ENCODE measurements around the gene BRPF1. TPM values are rescaled to one million over a fixed set of nuclear protein-coding genes. Genes with fewer than 3 reads are reported as not detected.

Gene BRPF1
- total RNA-seq, 1 donor from 2014 or later, result 27.1 TPM

GRCh38 chr3:9792405-9793160, 61.0 kb downstream of the BRPF1 start, which contains the start of the genes ARPC4 and TADA3:
TSS of gene ARPC4 (plus strand) at chr3:9793082. CDS start at chr3:9793122, 40 bp downstream.
TSS of gene TADA3 (minus strand) at chr3:9792473. CDS start at chr3:9791466, 1,007 bp downstream.
- Mint-ChIP-seq H3K4me1 (peaks cover 22% of the 10 kb centered on the region), H3K4me3 (peak within 1 kb of the TSS; percentile 98), H3K27me3 (ENCODE audit: low read depth) (no peaks in the 10 kb centered on the region), H3K36me3 (peaks cover 26% of the 10 kb centered on the region), H3K27ac (peak within 1 kb of the TSS; percentile 100), H3K9me3 (no peaks in the 10 kb centered on the region)
- TF ChIP-seq, protein P1, sequence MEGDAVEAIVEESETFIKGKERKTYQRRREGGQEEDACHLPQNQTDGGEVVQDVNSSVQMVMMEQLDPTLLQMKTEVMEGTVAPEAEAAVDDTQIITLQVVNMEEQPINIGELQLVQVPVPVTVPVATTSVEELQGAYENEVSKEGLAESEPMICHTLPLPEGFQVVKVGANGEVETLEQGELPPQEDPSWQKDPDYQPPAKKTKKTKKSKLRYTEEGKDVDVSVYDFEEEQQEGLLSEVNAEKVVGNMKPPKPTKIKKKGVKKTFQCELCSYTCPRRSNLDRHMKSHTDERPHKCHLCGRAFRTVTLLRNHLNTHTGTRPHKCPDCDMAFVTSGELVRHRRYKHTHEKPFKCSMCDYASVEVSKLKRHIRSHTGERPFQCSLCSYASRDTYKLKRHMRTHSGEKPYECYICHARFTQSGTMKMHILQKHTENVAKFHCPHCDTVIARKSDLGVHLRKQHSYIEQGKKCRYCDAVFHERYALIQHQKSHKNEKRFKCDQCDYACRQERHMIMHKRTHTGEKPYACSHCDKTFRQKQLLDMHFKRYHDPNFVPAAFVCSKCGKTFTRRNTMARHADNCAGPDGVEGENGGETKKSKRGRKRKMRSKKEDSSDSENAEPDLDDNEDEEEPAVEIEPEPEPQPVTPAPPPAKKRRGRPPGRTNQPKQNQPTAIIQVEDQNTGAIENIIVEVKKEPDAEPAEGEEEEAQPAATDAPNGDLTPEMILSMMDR (IDR thresholded peaks at IDR 0.05; ENCODE audit: unreplicated experiment), result no peak
- peak; percentile 84 to 88 for DNase-seq (ENCODE audit: low spot score in 2 of 2, unreplicated experiment in 2 of 2)

DNA sequence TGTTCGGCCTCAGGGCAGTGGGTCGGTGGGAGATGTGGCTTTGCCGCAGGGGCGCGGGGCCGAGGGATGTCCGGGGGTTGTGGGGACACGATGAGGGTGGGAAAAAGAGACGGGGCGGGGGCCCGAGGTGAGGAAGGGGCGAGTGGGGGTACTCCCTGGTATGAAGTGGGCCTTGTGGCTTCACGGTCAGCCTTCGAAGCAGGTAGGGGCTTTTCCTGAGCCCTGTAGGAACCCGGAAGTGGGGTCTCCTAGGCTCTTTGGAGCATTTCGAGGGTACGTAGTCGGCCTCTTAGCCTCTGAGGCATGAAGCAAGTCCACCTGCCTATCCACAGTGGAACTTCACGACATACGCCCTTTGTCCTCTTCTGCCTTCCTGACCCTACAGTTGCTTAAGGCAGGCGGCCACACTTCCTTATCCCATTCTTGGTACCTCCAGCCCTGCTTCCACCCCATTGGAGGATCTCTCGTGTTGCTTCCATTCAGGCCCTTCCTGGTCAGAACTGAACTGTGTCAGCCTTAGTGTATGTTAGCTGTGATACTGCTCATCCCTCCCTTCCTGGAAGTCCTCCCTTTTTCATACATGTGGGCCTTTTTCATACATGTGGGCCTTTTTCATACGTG, 61.7 kb downstream of the BRPF1 start:
- H3K27me3 Mint-ChIP-seq (ENCODE audit: low read depth), result no peaks in the 10 kb centered on the region
- no peak for DNase-seq (ENCODE audit: low spot score in 2 of 2, unreplicated experiment in 2 of 2)
- peak overlapping the region; percentile 98 for H3K4me3 Mint-ChIP-seq
- peaks cover 22% of the 10 kb centered on the region for H3K4me1 Mint-ChIP-seq
- TF ChIP-seq, protein P1 (IDR thresholded peaks at IDR 0.05; ENCODE audit: unreplicated experiment), result no peak
- peaks cover 29% of the 10 kb centered on the region for H3K36me3 Mint-ChIP-seq
- peak overlapping the region; percentile 100 for H3K27ac Mint-ChIP-seq
- H3K9me3 Mint-ChIP-seq, result no peaks in the 10 kb centered on the region

- Mint-ChIP-seq H3K4me1 (peaks cover 22% of the 10 kb centered on the region), H3K9me3 (no peaks in the 10 kb centered on the region), H3K27ac (peak overlapping the region; percentile 69), H3K4me3 (peak overlapping the region; percentile 98), H3K36me3 (peaks cover 25% of the 10 kb centered on the region), H3K27me3 (ENCODE audit: low read depth) (no peaks in the 10 kb centered on the region)
- TF ChIP-seq, protein P1 (IDR thresholded peaks at IDR 0.05; ENCODE audit: unreplicated experiment), result no peak
- no peak for DNase-seq (ENCODE audit: low spot score in 2 of 2, unreplicated experiment in 2 of 2)
These were observed 62.9 kb downstream of the BRPF1 start for GRCh38 chr3:9794400-9794799.

- no peak for DNase-seq (ENCODE audit: low spot score in 2 of 2, unreplicated experiment in 2 of 2)
- peaks cover 21% of the 10 kb centered on the region for H3K36me3 Mint-ChIP-seq
- H3K27ac Mint-ChIP-seq, result peak overlapping the region; percentile 35
- no peaks in the 10 kb centered on the region for H3K9me3 Mint-ChIP-seq
- H3K4me3 Mint-ChIP-seq, result peak overlapping the region; percentile 48
- peaks cover 22% of the 10 kb centered on the region for H3K4me1 Mint-ChIP-seq
- H3K27me3 Mint-ChIP-seq (ENCODE audit: low read depth), result no peaks in the 10 kb centered on the region
- TF ChIP-seq, protein P1 (IDR thresholded peaks at IDR 0.05; ENCODE audit: unreplicated experiment), result no peak
These were observed 63.7 kb downstream of the BRPF1 start for GRCh38 chr3:9795207-9795606.

GRCh38 chr3:9797196-9797945, 65.8 kb downstream of the BRPF1 start:
- no peak overlapping the region for H3K27ac Mint-ChIP-seq
- H3K4me3 Mint-ChIP-seq, result no peak overlapping the region
- H3K27me3 Mint-ChIP-seq (ENCODE audit: low read depth), result no peaks in the 10 kb centered on the region
- no peaks in the 10 kb centered on the region for H3K9me3 Mint-ChIP-seq
- TF ChIP-seq, protein P1 (IDR thresholded peaks at IDR 0.05; ENCODE audit: unreplicated experiment), result no peak
- no peak for DNase-seq (ENCODE audit: low spot score in 2 of 2, unreplicated experiment in 2 of 2)
- peaks cover 24% of the 10 kb centered on the region for H3K36me3 Mint-ChIP-seq
- H3K4me1 Mint-ChIP-seq, result peaks cover 12% of the 10 kb centered on the region

Other genes starting within 250 kb of the BRPF1 start
- gene LHFPL4, start 177.9 kb upstream of the BRPF1 start, total RNA-seq, result not detected in 3 replicates
- gene MTMR14, start 82.2 kb upstream of the BRPF1 start, total RNA-seq, result 32.6 to 34.9 TPM (median 34.6 TPM) in 3 replicates
- 0.42 TPM in 1 of 3 replicates, not detected in the others for gene CPNE9, start 27.9 kb upstream of the BRPF1 start, total RNA-seq
- gene OGG1, start 18.2 kb downstream of the BRPF1 start, total RNA-seq, result 37.2 to 51.0 TPM (median 46.0 TPM) in 3 replicates
- gene CAMK1, start 38.2 kb downstream of the BRPF1 start, total RNA-seq, result 9.7 to 11.3 TPM (median 10.8 TPM) in 3 replicates
- gene TADA3, start 60.7 kb downstream of the BRPF1 start, total RNA-seq, result 67.2 to 71.0 TPM (median 69.8 TPM) in 3 replicates
- 128 to 138 TPM (median 131 TPM) in 3 replicates for gene ARPC4, start 61.3 kb downstream of the BRPF1 start, total RNA-seq
- gene TTLL3, start 78.5 kb downstream of the BRPF1 start, total RNA-seq, result 115 to 119 TPM (median 116 TPM) in 3 replicates
- gene RPUSD3, start 112.3 kb downstream of the BRPF1 start, total RNA-seq, result 40.9 to 48.4 TPM (median 47.2 TPM) in 3 replicates
- gene CIDEC, start 148.5 kb downstream of the BRPF1 start, total RNA-seq, result not detected in 3 replicates
- 32.1 to 34.8 TPM (median 32.3 TPM) in 3 replicates for gene JAGN1, start 158.9 kb downstream of the BRPF1 start, total RNA-seq
- gene IL17RE, start 171.1 kb downstream of the BRPF1 start, total RNA-seq, result 22.1 to 24.1 TPM (median 23.6 TPM) in 3 replicates
- gene IL17RC, start 185.4 kb downstream of the BRPF1 start, total RNA-seq, result 28.8 to 30.2 TPM (median 29.6 TPM) in 3 replicates
- 39.8 to 42.3 TPM (median 40.5 TPM) in 3 replicates for gene CRELD1, start 202.1 kb downstream of the BRPF1 start, total RNA-seq
- gene PRRT3, start 220.7 kb downstream of the BRPF1 start, total RNA-seq, result 8.2 to 9.2 TPM (median 8.3 TPM) in 3 replicates